22Rv1 (cell line): ENCODE results near the gene PRPSAP1.

Source experiments
- CTCF ChIP-seq: fragments of 450-650 bp; IDR thresholded peaks from 2 replicates; pipeline ENCODE4 v1.5.1; 2017; ENCODE audit warnings: mild to moderate bottlenecking
- ZFX ChIP-seq: fragments of 450-650 bp; IDR thresholded peaks from 2 replicates; pipeline ENCODE4 v1.6.1; 2017; ENCODE audit warnings: antibody characterized with exemption, borderline replicate concordance

GRCh38 chr17:76273445-76274111 lies 80.1 kb downstream of the PRPSAP1 start:
- no peak for TF ChIP-seq CTCF
- TF ChIP-seq ZFX, result no peak
